Upper lobe of right lung (tissue), 1 donor: ENCODE measurements around the gene TAF4. TPM values are rescaled to one million over a fixed set of nuclear protein-coding genes. Genes with fewer than 3 reads are reported as not detected.
"Not testable (repeated sequence)": the region's sequence is repeated elsewhere in the genome, so short reads cannot be mapped to it uniquely, and the experiment has no call there.

Experiments
- ATAC-seq: fragments of 200-7000 bp; cut with Tn5 transposase; one replicate; pipeline ENCODE4 v1.9.1; 2020; ENCODE audit warnings: mild to moderate bottlenecking, moderate library complexity
- DNase-seq: peaks from one replicate; pipeline ENCODE4 v3.0.0-alpha.2; 2020
- H3K27ac ChIP-seq: fragments of 200-600 bp; one replicate; pipeline ENCODE4 v1.8.0; 2022
- H3K27me3 ChIP-seq: fragments of 200-600 bp; one replicate; pipeline ENCODE4 v1.8.0; 2022; ENCODE audit warnings: mild to moderate bottlenecking
- H3K36me3 ChIP-seq: fragments of 200-600 bp; one replicate; pipeline ENCODE4 v1.8.0; 2022
- H3K4me1 ChIP-seq: fragments of 200-600 bp; one replicate; pipeline ENCODE4 v1.8.0; 2022
- H3K4me3 ChIP-seq: fragments of 200-600 bp; one replicate; pipeline ENCODE4 v1.8.0; 2022; ENCODE audit warnings: mild to moderate bottlenecking
- H3K9me3 ChIP-seq: fragments of 200-600 bp; one replicate; pipeline ENCODE4 v1.8.0; 2022
- intact Hi-C: fragments of 100-400 bp; cut with DNase I; formaldehyde crosslinking; loops from one replicate; pipeline ENCODE4 v1.11.0; 2022
- total RNA-seq: library from RNA; stranded (reverse); fragmentation: NEBNext Ultra II Directional; extraction: Animal tissue kit (Norgen Biotek cat#: 25700); gene quantifications from one replicate; pipeline ENCODE4 v1.2.1, GENCODE V29; 2021
- TF ChIP-seq, protein P1 (sequence below): fragments of 200-600 bp; IDR thresholded peaks from one replicate; pipeline ENCODE4 v1.8.0; 2022; ENCODE audit warnings: antibody characterized with exemption
- donor health status: DM: no; HTN: yes; CAD: no; lungs with severe emphysema.

TAF4 gene
- total RNA-seq, 1 donor from 2014 or later: 19.6 TPM

- Histone ChIP-seq H3K9me3 (no peaks in the 10 kb centered on the region), H3K27me3 (peaks cover 31% of the 10 kb centered on the region), H3K4me1 (no peaks in the 10 kb centered on the region), H3K27ac (no peak overlapping the region), H3K36me3 (no peaks in the 10 kb centered on the region), H3K4me3 (no peak overlapping the region)
- TF ChIP-seq, protein P1, sequence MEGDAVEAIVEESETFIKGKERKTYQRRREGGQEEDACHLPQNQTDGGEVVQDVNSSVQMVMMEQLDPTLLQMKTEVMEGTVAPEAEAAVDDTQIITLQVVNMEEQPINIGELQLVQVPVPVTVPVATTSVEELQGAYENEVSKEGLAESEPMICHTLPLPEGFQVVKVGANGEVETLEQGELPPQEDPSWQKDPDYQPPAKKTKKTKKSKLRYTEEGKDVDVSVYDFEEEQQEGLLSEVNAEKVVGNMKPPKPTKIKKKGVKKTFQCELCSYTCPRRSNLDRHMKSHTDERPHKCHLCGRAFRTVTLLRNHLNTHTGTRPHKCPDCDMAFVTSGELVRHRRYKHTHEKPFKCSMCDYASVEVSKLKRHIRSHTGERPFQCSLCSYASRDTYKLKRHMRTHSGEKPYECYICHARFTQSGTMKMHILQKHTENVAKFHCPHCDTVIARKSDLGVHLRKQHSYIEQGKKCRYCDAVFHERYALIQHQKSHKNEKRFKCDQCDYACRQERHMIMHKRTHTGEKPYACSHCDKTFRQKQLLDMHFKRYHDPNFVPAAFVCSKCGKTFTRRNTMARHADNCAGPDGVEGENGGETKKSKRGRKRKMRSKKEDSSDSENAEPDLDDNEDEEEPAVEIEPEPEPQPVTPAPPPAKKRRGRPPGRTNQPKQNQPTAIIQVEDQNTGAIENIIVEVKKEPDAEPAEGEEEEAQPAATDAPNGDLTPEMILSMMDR: no peak
- intact Hi-C loops: no loop called here
- DNase-seq: peak; percentile 46
- peak; percentile 13 for ATAC-seq
These were observed 113.8 kb downstream of the TAF4 start for GRCh38 chr20:61951695-61952533.

DNA sequence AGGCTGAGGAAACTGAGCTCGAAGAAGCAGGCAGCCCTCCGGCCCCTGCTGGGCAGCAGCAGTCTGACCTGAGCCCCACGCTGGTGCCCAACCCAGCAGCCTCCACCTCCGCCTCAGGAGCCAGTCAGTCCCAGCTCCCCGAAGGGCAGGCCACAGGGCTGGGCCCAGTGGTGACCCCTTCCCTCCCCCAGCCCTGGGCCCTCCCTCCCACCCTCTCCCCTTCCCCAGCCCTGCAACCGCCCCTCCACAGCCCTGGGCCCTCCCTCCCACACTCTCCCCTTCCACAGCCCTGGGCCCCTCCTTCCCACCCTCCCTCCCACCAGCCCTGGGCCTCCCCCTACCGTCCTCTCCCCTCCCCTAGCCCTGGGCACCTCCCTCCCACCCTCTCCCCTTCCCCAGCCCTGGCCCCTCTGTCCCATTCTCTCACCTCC is 115.0 kb downstream of the TAF4 start:
- H3K4me3 ChIP-seq: no peak overlapping the region
- no peak for ATAC-seq
- TF ChIP-seq, protein P1: no peak
- H3K27ac ChIP-seq: no peak overlapping the region
- DNase-seq: peak; percentile 47
- H3K36me3 ChIP-seq: no peaks in the 10 kb centered on the region
- H3K4me1 ChIP-seq: no peaks in the 10 kb centered on the region
- H3K9me3 ChIP-seq: no peaks in the 10 kb centered on the region
- H3K27me3 ChIP-seq: peaks cover 31% of the 10 kb centered on the region
- intact Hi-C loops: no loop called here

GRCh38 chr20:61949714-61950640 is 115.7 kb downstream of the TAF4 start:
- peak; percentile 52 for DNase-seq
- Histone ChIP-seq H3K4me1 (no peaks in the 10 kb centered on the region), H3K4me3 (no peak overlapping the region), H3K9me3 (no peaks in the 10 kb centered on the region), H3K27ac (no peak overlapping the region), H3K36me3 (no peaks in the 10 kb centered on the region), H3K27me3 (peaks cover 30% of the 10 kb centered on the region)
- peak; percentile 37 for ATAC-seq
- intact Hi-C loops: no loop called here
- TF ChIP-seq, protein P1: no peak

DNA sequence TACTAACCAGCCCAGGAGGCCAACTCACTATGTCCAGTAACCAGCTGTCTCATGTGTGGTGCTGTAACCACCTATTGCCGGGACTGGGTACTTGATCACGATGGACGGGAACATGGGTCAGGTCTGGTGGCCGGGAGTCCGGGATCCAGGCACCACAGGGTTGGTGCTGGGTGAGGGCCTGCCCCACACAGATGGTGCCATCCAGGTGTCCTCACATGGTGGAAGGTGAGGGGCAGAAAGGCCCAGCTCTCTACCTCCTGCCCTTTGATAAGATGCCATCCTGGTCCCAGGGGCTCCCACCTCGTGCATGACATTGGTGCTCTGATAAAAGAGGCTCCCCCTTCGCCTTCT is 116.3 kb downstream of the TAF4 start:
- TF ChIP-seq, protein P1: no peak
- DNase-seq: no peak
- intact Hi-C loops: no loop called here
- H3K36me3 ChIP-seq: no peaks in the 10 kb centered on the region
- peaks cover 24% of the 10 kb centered on the region for H3K27me3 ChIP-seq
- no peak overlapping the region for H3K4me3 ChIP-seq
- H3K9me3 ChIP-seq: no peaks in the 10 kb centered on the region
- H3K4me1 ChIP-seq: no peaks in the 10 kb centered on the region
- ATAC-seq: peak; percentile 40
- no peak overlapping the region for H3K27ac ChIP-seq

GRCh38 chr20:61948586-61949362 is 116.9 kb downstream of the TAF4 start:
- Histone ChIP-seq H3K36me3 (no peaks in the 10 kb centered on the region), H3K9me3 (no peaks in the 10 kb centered on the region), H3K4me1 (no peaks in the 10 kb centered on the region), H3K27me3 (peaks cover 18% of the 10 kb centered on the region), H3K4me3 (no peak overlapping the region), H3K27ac (no peak overlapping the region)
- no peak for ATAC-seq
- DNase-seq: peak; percentile 36
- TF ChIP-seq, protein P1: no peak
- intact Hi-C loops: no loop called here

GRCh38 chr20:61948056-61948455 is 117.6 kb downstream of the TAF4 start:
- H3K27ac ChIP-seq, ATAC-seq, H3K36me3 ChIP-seq, H3K4me1 ChIP-seq, intact Hi-C loops, DNase-seq, H3K4me3 ChIP-seq, H3K9me3 ChIP-seq: not testable (repeated sequence)
- peaks cover 12% of the 10 kb centered on the region for H3K27me3 ChIP-seq

GRCh38 chr20:61945495-61945894 is 120.2 kb downstream of the TAF4 start:
- H3K27ac ChIP-seq, H3K9me3 ChIP-seq, H3K4me1 ChIP-seq, DNase-seq, intact Hi-C loops, ATAC-seq, H3K36me3 ChIP-seq, H3K27me3 ChIP-seq, H3K4me3 ChIP-seq: not testable (repeated sequence)

GRCh38 chr20:61944967-61945366 is 120.7 kb downstream of the TAF4 start:
- H3K36me3 ChIP-seq, H3K4me1 ChIP-seq, DNase-seq, H3K27me3 ChIP-seq, H3K4me3 ChIP-seq, H3K27ac ChIP-seq, intact Hi-C loops, H3K9me3 ChIP-seq, ATAC-seq: not testable (repeated sequence)
